NB4 (cell line): ENCODE measurements around the gene PTCH1.

Source experiments
- DNase-seq: peaks from one replicate; pipeline ENCODE4 v3.0.0; 2010; ENCODE audit warnings: low read depth
- H3K4me3 ChIP-seq: one replicate; pipeline ENCODE4 v1.5.1; 2011; ENCODE audit warnings: mild to moderate bottlenecking, low read depth, low read length, moderate library complexity
- CTCF ChIP-seq: IDR thresholded peaks from one replicate; pipeline ENCODE4 v1.5.1; 2012; ENCODE audit warnings: low read depth, low read length
- MAX ChIP-seq: IDR thresholded peaks from 2 replicates; pipeline ENCODE4 v1.6.1; 2011; ENCODE audit warnings: low read depth, low read length
- MYC ChIP-seq: IDR thresholded peaks from 2 replicates; pipeline ENCODE4 v1.6.1; 2011; ENCODE audit warnings: low read depth, low read length
- POLR2A ChIP-seq: IDR thresholded peaks from 2 replicates; pipeline ENCODE4 v1.6.1; 2011; ENCODE audit warnings: mild to moderate bottlenecking; ENCODE audit not compliant: insufficient read length; ENCODE audit errors: extremely low read depth

Gene PTCH1

DNA sequence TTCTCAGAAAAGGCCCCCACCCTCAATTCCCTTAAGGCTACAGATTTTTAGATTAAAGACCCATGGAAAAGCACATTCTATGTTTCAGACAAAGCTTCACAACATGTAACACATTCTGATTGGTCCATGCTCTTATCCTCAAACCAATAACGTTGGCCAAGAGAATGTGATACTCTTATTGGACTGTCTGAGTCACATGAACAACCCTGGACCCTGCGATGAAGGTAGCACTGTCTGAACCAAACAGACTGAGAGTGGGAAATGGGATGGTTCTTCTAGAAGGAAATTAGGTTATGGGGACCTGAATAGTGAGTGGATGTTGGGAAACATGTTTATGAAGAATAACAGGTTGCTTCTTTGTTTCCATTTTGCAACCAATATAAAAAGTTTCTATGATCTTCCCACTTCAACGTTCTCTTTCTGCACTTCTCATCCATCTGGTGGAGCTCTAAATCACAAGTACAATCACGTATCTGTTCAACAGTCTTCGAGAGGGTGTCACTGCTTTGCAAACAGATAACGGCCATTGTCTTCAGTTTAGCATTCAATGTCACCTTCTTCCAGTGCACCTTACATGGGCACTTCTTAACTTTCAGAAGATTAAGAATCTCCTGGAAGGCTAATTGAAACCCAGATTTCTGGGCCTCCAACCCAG is 81.6 kb downstream of the PTCH1 start:
- no peak for DNase-seq
- H3K4me3 ChIP-seq: no peak overlapping the region
- no peak for TF ChIP-seq CTCF
- TF ChIP-seq MAX: no peak
- TF ChIP-seq MYC: no peak
- TF ChIP-seq POLR2A: no peak

GRCh38 chr9:95434116-95435073 is 82.4 kb downstream of the PTCH1 start:
- H3K4me3 ChIP-seq: peak overlapping the region; percentile 25
- peak; percentile 87 for DNase-seq
- TF ChIP-seq POLR2A: no peak
- no peak for TF ChIP-seq MAX
- no peak for TF ChIP-seq CTCF
- TF ChIP-seq MYC: no peak

DNA sequence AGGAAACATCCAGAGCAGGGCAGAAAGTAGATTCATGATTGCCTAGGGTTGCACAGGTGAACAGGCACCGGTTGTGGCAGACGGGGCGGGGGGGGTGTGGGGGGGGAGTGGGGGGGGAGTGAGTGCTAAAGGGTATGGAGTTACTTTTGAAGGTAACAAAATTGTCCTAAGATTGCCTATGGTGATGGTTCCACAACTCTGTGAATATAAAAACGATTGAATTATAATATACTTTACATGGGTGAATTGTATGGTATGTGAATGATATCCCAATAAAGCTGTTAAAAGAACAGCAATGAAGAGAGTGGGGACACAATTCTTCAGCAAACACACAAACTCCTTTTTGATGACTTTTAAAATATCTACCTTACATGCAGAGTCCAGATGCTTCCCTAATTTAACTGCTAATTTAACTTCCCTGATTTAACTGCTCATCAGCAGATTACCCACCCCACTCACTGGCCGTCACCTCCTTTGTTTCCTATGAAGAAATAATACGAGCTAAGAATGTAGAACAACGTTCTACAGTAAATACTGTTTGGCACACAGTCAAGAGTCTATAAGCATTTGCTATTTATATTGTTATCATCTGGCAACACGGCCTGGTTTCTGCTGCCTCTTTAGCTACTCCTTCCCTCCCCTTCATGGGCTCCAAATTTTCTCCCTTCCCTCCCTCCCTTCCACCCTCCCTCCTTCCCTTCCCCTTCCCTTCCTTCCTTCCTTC is 83.5 kb downstream of the PTCH1 start:
- TF ChIP-seq POLR2A: no peak
- no peak for TF ChIP-seq CTCF
- no peak for TF ChIP-seq MAX
- TF ChIP-seq MYC: no peak
- peak; percentile 25 for DNase-seq
- H3K4me3 ChIP-seq: no peak overlapping the region

DNA sequence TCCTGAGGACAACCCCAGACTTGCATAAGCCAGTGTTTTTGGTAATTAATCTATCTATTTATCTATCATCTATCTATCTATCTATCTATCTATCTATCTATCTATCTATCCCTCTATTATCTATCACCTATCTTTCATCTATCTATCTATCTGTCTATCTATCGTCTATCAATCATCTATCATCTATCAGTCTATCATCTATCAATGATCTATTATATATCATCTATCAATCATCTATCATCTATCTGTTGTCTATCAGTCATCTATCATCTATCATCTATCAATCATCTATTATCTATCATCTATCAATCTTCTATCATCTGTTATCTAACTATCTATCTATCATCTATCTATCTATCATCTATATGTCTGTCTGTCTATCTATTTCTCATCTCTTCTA is 85.5 kb downstream of the PTCH1 start:
- TF ChIP-seq CTCF (no peak), POLR2A (no peak), MYC (no peak), MAX (no peak)

GRCh38 chr9:95429948-95430620 is 86.7 kb downstream of the PTCH1 start:
- no peak overlapping the region for H3K4me3 ChIP-seq
- no peak for DNase-seq

More for the DNA sequence above, 85.5 kb downstream of the PTCH1 start:
- no peak for DNase-seq
- H3K4me3 ChIP-seq: no peak overlapping the region

More at GRCh38 chr9:95429948-95430620, 86.7 kb downstream of the PTCH1 start:
- no peak for TF ChIP-seq MAX
- no peak for TF ChIP-seq POLR2A
- TF ChIP-seq MYC: no peak
- TF ChIP-seq CTCF: no peak
